T-helper 1 cell treated with Interleukin-12 subunit alpha and Interleukin-12 subunit beta and Interleukin-4 antibody, amounts not matched to agents 30 ng/mL and 1 ng/mL, for 36 hours (primary cell): ENCODE results near the gene GABRB1. TPM values are rescaled to one million over a fixed set of nuclear protein-coding genes. Genes with fewer than 3 reads are reported as not detected.
"Not testable (repeated sequence)": the region's sequence is repeated elsewhere in the genome, so short reads cannot be mapped to it uniquely, and the experiment has no call there.

Source experiments
- intact Hi-C: fragments of 100-400 bp; cut with micrococcal nuclease; formaldehyde crosslinking; loops from one replicate; pipeline ENCODE4 v1.15.1; 2024
- total RNA-seq: library from RNA; stranded (reverse); gene quantifications from 2 replicates; pipeline ENCODE4 v1.2.3, GENCODE V29; 2022

GABRB1 gene
- total RNA-seq, 1 donor from 2014 or later, result not detected

DNA sequence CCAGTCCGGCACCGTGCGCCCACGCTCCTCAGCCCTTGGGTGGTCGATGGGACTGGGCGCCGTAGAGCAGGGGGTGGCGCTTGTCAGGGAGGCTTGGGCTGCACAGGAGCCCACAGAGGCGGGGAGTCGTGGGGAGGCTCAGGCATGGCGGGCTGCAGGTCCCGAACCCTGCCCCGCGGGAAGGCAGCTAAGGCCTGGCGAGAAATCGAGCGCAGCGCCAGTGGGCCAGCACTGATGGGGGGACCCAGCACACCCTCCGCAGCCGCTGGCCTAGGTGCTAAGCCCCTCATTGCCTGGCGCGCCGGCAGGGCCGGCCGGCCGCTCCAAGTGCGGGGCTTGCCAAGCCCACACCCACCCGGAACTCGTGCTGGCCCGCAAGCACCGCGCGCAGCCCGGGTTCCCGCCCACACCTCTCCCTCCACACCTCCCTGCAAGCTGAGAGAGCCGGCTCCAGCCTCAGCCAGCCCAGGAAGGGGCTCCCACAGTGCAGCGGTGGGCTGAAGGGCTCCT lies 346.7 kb downstream of the GABRB1 start:
- intact Hi-C loops, result not testable (repeated sequence)

DNA sequence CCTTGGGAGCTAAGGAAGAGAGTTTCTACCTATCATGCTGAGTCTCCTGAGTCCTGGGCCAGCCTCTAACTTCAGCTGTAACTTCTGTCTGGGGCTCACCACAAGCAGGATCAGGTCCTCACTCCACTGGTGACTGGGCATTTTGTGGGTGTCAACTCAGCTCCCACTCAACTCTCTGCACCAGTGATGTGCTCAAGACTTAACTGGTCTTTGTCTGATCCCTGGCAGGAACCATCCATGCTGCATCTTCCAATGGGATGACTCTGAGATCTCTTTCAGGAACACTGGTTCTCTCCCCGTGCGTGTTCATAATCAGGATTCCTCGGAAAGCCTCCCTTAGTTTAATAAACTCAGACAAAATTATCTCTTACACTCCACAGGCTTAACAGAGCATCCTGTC lies 349.8 kb downstream of the GABRB1 start:
- intact Hi-C loops, result loop anchor here (5.0 kb wide), 2 partner anchors 181 to 449 kb away; no protein-coding TSS in a partner anchor

DNA sequence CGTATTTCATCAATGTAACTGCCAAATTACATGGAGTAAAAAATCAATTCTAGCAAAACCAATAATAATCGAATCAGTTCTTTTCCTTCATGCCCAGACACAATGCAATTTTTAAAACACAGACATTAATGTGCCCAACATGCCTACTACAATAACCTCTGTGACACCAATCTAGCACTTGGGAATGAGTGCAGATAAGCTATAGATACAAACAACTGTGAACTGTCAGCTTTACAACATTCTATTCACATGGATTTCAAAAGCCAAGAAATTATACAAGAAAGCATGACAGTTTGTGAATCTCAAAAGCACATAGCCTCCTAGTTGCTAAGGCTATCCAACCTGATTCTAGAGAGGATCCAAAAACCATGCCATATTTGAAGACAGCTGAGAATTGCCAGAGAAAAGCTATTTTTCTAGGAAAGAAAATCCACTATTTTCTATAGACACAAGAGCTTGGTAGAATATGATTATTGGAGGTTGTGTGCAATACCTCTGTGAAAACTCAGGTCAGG lies 351.5 kb downstream of the GABRB1 start:
- intact Hi-C loops, result loop anchor here (1.0 to 5.0 kb wide), 4 partner anchors 179 to 539 kb away; no protein-coding TSS in a partner anchor

DNA sequence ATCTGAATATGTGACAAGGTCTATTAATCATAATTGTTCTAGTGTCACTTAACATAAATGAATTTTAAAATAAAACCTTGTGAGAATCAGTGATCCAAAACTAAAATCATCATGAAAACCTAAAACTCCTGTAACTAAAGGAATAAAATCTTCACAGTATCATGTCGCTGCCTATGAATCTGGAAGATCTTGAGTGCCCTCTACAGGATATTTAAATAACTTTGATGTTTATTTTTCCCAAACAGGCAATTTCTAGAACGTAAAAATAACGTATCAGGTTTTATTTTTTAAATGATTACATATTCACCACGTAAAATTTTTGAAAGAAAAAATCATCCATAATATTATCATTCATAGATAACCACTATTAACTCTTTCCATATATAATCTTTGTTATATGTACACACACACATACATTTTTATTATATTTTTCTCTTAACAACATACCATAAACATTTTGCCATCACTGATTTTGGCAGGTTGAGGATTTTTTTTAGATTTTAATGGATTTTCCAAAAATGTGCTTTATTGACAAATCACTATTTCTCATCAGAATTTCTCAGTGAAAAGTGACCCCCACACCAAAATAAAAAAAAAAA lies 352.6 kb downstream of the GABRB1 start:
- intact Hi-C loops, result loop anchor here (1.0 to 5.0 kb wide), 4 partner anchors 178 to 540 kb away; no protein-coding TSS in a partner anchor

DNA sequence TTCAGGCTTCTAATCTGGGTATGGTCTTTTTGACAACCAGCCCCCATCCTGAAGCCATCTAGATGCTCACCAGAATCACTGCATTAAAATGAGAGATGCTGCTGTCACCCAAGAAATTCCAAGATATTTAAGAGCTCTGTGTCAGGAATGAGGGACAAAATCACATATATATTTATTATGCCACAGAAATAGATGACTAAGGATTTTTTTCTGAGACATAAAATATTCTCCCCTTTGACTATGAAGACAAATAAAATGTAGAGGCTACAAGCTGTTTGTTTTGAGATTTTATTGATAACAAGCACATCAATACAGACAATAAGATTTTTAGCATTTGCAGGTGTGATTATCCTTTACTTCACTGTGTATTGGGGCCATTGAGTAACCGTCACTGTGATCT lies 354.8 kb downstream of the GABRB1 start:
- intact Hi-C loops, result no loop called here

DNA sequence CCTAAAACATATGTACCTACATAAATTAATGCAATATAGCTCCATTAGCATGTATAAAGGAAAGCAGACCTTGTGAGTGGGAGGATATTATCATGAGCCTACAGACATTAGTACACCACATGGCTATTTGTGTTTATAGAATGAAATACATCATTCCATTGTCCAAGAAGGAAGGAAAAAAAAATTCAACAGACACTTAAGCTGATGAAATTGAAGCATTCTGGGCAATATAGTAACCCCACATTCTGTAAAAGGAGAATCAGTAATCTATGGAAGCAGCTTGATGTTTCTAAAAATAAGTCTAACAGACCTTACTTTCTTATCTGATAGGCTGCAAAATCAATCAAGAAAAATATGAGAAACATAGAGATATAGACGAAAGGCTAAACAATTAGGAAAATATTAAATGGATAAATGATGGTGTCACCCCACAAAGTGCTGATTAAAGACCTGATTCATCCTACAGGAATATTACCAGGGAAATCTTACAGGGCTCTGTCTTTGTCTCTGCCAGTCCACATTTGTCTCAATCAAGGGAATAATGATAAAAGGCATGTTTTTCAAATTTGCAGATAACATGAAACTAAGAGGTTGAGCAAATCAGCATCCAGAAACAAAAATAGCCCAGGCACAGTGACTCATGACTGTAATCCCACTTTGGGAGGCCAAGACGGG lies 355.3 kb downstream of the GABRB1 start:
- intact Hi-C loops, result no loop called here

DNA sequence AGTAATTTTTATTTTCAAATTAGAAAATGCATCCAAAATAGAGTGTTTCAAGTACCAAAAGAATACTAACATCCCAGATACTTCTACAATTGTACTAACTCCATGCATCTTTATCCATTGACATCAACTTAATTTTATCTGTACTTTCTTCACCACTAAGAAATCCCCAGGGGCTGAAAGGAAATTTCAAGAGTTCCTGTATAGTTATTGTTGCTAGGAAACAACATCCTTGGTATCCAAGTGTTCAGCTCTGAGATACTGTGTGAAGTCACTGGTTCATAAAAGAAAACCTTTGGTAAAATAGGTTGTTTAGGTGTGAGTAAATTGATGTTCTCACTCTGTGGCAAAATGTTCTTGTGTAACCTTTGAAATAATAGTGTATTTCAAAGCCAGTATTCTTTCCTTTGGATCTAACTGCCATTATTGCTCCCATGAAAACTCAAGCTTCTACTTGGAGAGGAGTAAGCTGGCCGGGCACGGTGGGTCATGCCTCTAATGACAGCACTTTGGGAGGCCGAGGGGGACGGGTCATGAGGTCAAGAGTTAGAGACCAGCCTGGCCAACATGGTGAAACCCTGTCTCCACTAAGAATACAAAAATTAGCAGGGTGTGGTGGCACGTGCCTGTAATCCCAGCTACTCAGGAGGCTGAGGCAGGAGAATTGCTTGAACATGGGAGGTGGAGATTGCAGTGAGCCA lies 359.2 kb downstream of the GABRB1 start:
- intact Hi-C loops, result no loop called here

DNA sequence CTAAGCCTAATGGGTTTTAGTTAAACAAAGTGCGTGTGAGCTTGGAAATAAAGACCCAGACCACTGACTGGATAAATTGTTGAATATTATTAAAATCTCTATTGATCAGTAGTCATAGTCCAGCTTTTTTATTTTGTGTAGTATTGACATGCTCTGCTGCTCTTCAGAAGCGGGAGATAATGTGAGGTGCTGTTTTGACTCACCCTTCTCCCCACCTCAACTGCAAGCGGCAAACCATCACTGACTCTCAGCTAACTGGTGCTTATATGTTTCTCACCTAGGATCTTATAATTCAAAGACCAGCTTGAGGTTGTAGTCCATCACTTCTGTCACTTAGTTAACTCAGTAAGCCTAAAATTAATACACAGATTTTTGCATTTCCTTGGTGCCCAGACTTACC lies 359.9 kb downstream of the GABRB1 start:
- intact Hi-C loops, result no loop called here

DNA sequence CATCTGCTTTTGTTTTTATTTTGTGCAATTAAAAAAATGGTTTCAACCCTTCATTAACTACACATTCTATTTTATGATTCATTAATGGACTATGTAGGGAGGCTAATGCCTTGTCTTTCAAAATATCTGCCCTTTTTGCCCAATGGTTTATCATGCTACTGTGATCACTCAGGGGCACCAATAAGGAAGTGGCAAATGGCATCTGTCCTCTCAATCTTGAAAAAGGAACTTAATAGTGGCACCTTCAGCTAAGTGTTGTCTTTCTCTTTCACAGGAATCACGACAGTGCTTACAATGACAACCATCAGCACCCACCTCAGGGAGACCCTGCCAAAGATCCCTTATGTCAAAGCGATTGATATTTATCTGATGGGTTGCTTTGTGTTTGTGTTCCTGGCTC lies 375.0 kb downstream of the GABRB1 start:
- intact Hi-C loops, result no loop called here

DNA sequence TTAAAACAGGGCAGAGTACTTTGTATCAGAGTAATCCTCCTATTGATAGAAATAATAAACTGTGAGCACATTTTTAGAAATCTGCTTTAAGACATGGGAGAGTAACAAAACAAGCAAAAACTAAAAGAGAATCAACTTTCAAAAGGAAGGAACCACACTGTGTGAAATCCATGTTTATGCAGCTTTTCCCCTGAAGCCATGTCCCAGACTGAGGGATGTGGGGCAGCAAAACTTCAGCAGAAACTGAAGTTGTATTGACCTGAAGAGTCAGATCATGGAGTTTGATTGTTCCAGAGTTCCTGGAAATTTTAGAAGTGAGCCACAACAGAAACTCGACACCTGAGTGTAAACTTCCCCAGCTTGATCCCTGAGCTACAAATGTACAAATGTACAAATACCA lies 378.9 kb downstream of the GABRB1 start:
- intact Hi-C loops, result no loop called here

DNA sequence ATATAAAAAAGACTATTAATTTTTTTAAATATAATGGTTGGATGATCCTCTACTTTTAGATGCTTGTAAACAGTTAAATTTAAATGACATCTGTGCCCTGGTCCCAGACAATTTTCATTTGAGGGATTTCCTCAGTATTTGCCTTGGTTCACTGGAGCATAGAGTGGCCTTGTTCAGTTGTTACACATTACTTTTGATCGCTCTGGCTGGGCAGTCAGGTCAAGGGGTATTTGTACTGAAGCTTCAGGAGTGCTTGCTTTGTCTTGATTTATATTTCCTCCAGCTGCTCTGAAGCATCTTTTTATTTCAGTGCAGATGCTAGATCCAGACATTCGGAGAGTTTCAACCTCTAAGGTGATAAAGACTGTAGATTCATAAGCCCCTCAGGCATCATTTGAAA lies 382.2 kb downstream of the GABRB1 start:
- intact Hi-C loops, result no loop called here

DNA sequence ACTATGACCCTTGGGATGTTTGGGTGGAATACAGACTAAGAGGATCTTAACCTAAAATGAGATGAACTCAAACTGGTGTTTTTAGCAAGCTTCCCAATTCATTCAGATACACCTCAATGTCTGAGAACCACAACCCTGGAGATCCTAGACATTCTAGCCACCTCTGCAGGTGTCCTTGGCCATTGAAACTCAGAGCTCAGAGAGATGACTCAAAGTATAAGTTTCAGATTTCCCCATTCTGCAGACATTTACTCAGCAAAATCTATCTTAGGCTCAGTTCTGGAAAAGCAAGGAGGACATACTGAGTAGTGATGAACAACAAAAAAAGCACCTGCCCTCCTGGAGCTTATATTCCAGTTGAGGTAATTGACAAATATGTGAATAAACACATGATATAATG lies 384.4 kb downstream of the GABRB1 start:
- intact Hi-C loops, result no loop called here

DNA sequence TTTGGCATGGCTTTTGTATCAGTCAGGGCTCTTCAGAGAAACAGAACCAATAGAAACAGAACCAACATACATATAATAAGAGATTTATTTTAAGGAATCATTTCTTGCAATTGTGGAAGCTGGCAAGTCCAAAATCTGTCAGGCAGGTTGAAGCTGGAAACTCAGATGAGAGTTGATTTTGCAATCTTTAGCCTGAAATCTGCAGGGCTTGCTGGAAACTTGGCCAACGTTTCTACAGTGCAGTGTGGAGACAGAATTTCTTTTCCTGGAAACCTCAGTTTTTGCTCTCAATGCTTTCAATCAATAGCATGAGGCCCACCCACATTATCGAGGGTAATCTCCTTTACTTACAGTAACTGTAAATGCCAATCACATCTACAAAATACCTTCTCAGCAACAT lies 386.8 kb downstream of the GABRB1 start:
- intact Hi-C loops, result no loop called here

DNA sequence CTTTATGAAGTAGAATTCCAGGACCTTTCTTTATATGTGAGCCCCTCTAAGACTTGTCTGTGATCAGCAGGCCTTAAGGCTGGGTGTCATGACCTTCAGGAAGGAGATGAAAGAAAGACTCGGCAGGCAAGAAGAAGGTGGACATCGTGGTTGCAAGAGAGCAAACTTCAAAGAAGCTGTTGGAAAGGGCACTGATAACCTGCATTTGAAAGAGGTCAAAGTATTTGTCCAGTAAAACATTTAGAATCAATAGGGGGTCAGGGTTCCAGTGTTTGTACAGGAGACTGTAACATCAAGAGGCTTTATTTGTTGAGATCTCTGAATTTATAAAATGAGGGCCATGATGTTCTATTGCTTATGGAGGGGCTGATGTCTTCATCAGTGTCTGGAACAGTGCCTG lies 387.9 kb downstream of the GABRB1 start:
- intact Hi-C loops, result no loop called here

DNA sequence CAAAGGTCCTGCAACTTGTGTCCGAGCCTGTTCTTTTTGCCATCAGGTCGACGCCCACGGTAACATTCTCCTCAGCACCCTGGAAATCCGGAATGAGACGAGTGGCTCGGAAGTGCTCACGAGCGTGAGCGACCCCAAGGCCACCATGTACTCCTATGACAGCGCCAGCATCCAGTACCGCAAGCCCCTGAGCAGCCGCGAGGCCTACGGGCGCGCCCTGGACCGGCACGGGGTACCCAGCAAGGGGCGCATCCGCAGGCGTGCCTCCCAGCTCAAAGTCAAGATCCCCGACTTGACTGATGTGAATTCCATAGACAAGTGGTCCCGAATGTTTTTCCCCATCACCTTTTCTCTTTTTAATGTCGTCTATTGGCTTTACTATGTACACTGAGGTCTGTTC lies 394.3 kb downstream of the GABRB1 start:
- intact Hi-C loops, result no loop called here

DNA sequence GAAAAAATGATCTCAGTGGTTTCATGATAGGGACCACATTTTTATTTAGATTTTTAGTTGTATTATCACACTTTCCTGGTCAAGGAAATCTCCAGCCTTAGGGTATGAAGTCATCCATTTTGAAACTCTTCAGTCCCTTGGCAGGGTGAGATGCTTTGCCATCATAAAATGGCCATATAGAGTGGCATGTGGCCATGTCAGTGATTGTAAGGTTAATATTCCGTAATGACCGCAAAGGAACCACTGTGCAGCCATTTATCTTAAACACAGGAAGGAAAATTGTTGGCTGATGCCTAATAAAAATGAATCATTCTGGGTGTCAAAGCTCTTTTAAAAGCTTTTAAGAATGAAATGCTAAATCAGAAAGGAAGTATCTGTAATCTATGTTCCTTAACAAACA lies 396.6 kb downstream of the GABRB1 start:
- intact Hi-C loops, result no loop called here

DNA sequence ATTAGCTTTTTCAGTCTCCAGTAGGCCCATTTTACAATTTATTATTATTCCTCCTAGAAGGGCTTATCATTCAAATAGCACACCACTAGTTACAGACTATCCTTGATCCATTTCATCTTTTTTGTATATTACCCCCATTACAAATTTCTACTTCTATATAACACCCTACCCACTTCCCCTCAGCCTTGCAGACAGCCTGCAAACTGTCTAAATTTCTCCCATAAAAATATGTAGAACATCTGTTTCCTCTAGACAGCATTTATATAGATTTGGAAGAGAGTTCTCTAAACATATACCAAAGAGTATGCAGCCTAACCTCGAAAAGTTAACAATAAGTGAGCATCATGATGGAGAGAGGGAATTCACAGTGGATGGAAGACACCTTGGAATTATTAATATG lies 401.4 kb downstream of the GABRB1 start:
- intact Hi-C loops, result no loop called here

DNA sequence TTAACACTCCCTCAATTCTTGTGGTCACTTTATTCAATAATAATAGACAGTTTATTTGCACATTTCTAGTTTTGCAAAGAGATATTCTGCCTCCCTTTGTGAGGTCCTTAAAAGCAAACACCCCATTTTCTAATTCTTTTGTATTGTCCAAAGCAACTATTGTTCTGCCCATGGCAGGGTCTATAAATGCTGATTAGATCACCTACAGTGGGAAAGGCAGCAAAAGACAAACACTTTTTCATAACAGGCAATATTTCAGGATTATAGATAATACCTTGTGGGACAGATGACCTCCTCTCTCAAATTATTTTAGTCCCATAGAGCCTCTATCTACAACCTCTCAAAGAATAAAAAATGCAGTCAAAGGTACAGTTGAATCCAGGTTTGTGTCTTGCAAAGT lies 403.6 kb downstream of the GABRB1 start:
- intact Hi-C loops, result no loop called here

DNA sequence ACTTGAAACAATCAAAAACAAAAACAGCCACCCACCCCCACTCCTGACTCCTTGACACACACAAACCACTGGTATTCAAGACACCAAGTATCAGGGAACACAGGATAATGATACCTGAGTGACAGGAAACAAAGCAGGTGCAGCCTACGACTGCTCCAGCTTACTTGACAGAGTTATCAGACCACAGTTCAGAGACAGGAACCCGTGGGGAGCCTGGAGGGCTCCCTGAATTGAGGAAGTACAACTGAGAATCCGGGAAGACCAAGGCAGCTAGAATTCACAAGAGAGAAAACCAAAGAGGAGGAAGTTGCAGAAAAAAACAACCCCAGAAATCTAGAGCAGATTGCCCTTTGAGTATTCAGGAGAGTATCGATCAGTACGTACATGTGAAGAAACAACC lies 411.6 kb downstream of the GABRB1 start:
- intact Hi-C loops, result no loop called here

DNA sequence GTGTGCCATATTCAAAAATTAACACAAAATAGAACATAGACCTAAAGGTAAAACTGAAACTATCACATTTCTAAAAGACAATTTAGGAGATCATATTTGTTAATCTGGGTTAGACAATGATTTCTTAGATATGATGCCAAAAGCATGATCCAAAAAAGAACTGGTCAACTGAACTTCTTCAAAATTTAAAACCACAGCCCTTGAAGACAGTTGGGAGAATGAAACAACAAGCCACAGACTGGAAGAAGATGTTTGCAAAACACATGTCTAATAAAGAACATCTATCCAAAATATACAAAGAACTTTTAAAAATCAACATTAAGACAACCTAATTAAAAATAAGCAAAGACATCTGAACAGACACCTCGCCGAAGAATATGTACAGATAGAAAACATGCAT lies 412.7 kb downstream of the GABRB1 start:
- intact Hi-C loops, result no loop called here

DNA sequence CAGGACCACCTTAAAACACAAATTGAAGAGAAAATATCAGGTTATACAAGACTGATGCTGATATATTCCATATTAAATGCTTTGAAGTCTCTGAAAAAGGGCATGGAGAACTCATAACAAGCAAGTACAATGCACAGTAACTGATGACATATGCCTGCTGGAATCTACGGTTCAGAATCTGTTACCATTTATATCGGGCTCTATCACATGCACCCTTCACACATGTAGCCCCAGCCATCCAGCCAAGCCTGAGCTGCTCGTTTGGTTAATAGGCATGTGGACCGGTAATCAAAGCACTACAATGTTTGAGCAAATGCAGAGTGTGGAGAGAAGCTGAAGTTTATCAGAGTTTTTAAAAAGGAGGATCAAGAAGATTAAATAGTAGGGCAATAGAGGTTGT lies 420.3 kb downstream of the GABRB1 start:
- intact Hi-C loops, result loop anchor here (5.0 kb wide), 1 partner anchor 36 kb away; the partner anchor contains the start of gene ATP10D

DNA sequence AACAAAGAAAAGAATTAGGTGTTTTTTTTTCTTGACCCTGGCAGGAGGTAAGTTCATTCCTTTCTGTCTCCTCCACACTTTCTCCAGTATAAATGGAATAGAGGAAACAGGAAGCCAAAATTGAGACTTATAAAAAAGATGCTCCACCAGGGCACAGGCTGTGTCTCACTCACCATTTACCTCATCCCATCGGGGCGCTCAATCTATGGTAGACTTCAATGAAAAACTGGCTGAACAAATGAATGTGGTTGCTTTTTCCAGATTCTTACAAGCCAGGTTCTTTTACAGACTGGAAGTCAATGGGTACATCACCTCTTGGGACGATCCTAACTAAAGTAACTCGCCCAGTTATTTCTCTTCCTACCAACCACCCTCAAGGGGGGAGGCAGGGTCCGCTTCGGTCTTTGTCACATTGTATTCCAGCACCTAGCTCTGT lies 431.4 kb downstream of the GABRB1 start:
- intact Hi-C loops, result loop anchor here (1.0 to 10.0 kb wide), 13 partner anchors 22 to 1368 kb away; partner anchors contain the start of genes ATP10D, CORIN, FRYL and NFXL1
